ENCODE results near the gene TUBGCP6.

DNA sequence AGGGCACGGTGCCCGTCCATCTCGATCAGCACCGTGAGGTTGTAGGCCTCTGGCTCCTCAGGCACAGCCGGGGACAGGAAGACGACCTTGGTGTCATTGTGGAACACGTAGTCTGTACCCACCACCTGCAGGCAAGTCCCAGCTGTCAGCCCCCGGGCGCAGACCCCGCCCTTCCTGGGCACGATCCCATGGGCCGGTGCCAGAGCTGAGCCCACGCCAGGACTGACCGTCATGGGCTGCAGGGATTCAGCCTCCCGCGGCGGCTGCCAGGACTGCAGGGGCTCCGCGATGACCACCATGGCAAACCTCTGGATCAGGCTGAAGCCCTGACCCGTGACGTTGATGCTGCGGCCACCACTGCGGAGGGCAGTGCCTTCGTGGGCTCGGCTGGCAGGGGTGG lies 37.1 kb upstream of the TUBGCP6 start:
- no peak for TF ChIP-seq ARNTL (CRISPR knock-in tag; IDR thresholded peaks at IDR 0.05; ENCODE audit: borderline replicate concordance, low read depth)
- no peak for TF ChIP-seq RARB (CRISPR knock-in tag; IDR thresholded peaks at IDR 0.05)
- no peak for TF ChIP-seq ZNF70 (CRISPR knock-in tag; IDR thresholded peaks at IDR 0.05)
- no peak for TF ChIP-seq PPARA (CRISPR knock-in tag; IDR thresholded peaks at IDR 0.05; ENCODE audit: borderline replicate concordance)
- no peak for TF ChIP-seq ZFP30 (CRISPR knock-in tag; IDR thresholded peaks at IDR 0.05)
- no peak for TF ChIP-seq BACH2 (CRISPR knock-in tag; IDR thresholded peaks at IDR 0.05; ENCODE audit: borderline replicate concordance)
- TF ChIP-seq, protein P1, sequence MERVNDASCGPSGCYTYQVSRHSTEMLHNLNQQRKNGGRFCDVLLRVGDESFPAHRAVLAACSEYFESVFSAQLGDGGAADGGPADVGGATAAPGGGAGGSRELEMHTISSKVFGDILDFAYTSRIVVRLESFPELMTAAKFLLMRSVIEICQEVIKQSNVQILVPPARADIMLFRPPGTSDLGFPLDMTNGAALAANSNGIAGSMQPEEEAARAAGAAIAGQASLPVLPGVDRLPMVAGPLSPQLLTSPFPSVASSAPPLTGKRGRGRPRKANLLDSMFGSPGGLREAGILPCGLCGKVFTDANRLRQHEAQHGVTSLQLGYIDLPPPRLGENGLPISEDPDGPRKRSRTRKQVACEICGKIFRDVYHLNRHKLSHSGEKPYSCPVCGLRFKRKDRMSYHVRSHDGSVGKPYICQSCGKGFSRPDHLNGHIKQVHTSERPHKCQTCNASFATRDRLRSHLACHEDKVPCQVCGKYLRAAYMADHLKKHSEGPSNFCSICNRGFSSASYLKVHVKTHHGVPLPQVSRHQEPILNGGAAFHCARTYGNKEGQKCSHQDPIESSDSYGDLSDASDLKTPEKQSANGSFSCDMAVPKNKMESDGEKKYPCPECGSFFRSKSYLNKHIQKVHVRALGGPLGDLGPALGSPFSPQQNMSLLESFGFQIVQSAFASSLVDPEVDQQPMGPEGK (CRISPR knock-in tag; IDR thresholded peaks at IDR 0.05; ENCODE audit: borderline replicate concordance) = no peak
- TF ChIP-seq, protein P2, sequence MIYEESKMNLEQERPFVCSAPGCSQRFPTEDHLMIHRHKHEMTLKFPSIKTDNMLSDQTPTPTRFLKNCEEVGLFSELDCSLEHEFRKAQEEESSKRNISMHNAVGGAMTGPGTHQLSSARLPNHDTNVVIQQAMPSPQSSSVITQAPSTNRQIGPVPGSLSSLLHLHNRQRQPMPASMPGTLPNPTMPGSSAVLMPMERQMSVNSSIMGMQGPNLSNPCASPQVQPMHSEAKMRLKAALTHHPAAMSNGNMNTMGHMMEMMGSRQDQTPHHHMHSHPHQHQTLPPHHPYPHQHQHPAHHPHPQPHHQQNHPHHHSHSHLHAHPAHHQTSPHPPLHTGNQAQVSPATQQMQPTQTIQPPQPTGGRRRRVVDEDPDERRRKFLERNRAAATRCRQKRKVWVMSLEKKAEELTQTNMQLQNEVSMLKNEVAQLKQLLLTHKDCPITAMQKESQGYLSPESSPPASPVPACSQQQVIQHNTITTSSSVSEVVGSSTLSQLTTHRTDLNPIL (CRISPR knock-in tag; IDR thresholded peaks at IDR 0.05; ENCODE audit: low read depth) = no peak
- no peak for TF ChIP-seq ZFP3 (CRISPR knock-in tag; IDR thresholded peaks at IDR 0.05)
- TF ChIP-seq ESRRG (CRISPR knock-in tag; IDR thresholded peaks at IDR 0.05) = no peak

Measured in SK-N-SH treated with all-trans-retinoic acid at 6 μM for 48 hours (cell line).